D721Med (cell line): ENCODE data around the gene RNU7-1.

Source experiments
- DNase-seq: peaks from one replicate; pipeline ENCODE4 v3.0.0; 2011; ENCODE audit warnings: low spot score; ENCODE audit not compliant: insufficient read length
- FAIRE-seq: peaks from 2 replicates; lab custom pipeline; 2011; peaks lifted over from hg19 to GRCh38; lab: Jason Lieb, UNC
- TF ChIP-seq, protein P1 (sequence below): IDR thresholded peaks from 2 replicates; pipeline ENCODE4 v1.5.1; 2012; ENCODE audit warnings: mild to moderate bottlenecking, control low read depth; ENCODE audit not compliant: insufficient read depth; ENCODE audit errors: missing control alignments

RNU7-1 gene

DNA sequence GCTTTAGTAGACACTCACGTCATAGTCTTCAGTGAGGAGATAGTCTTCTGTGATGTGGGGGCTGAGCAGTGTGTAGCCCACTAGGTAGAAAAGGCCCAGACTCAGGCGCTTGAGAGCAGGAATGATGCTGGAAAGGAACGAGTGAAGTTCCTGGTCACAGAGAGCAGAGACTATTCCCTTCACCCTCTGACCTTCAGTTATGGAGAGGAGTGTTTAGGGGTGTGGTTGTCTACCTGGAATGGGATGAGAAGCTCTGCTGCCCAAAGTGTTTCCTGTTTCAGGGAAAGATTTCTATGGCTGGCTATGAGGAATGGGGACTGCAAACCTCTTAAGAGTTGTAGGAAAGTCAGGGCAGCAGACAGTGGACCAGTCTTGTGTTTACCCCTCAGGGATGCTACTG, 35.8 kb downstream of the RNU7-1 start:
- DNase-seq (no peak), FAIRE-seq (no peak)
- TF ChIP-seq, protein P1, sequence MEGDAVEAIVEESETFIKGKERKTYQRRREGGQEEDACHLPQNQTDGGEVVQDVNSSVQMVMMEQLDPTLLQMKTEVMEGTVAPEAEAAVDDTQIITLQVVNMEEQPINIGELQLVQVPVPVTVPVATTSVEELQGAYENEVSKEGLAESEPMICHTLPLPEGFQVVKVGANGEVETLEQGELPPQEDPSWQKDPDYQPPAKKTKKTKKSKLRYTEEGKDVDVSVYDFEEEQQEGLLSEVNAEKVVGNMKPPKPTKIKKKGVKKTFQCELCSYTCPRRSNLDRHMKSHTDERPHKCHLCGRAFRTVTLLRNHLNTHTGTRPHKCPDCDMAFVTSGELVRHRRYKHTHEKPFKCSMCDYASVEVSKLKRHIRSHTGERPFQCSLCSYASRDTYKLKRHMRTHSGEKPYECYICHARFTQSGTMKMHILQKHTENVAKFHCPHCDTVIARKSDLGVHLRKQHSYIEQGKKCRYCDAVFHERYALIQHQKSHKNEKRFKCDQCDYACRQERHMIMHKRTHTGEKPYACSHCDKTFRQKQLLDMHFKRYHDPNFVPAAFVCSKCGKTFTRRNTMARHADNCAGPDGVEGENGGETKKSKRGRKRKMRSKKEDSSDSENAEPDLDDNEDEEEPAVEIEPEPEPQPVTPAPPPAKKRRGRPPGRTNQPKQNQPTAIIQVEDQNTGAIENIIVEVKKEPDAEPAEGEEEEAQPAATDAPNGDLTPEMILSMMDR = no peak

DNA sequence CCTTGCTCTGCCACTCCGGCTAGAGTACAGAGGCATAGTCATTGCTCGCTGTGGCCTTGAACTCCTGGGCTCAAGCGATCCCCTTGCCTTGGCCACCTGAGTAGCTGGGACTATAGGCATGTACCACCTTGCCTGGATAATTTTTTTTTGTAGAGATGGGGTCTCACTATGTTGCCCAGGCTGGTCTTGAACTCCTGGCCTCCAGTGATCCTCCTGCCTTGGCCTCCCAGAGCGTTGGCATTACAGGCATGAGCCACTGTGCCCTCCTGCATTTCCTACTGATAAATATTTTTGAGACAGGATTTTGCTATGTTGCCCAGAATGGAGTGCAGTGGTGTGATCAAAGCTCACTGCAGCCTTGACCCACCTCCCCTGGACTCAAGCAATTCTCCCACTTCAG, 36.5 kb downstream of the RNU7-1 start:
- no peak for DNase-seq

DNA sequence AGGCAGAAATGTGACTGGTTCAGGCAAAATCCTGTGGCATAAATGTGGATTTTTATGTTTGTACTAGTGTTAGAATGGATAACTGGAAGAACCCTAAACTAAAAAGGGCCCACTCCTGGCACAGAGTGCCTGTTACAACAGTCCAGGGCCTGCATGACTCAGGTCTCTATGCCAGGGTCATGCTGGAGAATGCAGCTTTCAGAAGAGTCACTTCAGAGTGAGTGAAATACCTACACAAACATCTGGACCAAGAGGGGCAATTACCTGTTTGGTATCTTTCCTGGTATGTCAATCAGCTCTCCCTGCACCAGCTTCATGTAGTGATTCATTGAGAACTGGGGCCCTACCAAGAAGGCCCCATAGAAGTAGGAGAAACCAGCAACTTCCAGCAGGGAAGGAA, 37.1 kb downstream of the RNU7-1 start:
- no peak for DNase-seq
- TF ChIP-seq, protein P1 = no peak
- no peak for FAIRE-seq

More for the DNA sequence above, 36.5 kb downstream of the RNU7-1 start:
- no peak for FAIRE-seq
- TF ChIP-seq, protein P1 = no peak

DNA sequence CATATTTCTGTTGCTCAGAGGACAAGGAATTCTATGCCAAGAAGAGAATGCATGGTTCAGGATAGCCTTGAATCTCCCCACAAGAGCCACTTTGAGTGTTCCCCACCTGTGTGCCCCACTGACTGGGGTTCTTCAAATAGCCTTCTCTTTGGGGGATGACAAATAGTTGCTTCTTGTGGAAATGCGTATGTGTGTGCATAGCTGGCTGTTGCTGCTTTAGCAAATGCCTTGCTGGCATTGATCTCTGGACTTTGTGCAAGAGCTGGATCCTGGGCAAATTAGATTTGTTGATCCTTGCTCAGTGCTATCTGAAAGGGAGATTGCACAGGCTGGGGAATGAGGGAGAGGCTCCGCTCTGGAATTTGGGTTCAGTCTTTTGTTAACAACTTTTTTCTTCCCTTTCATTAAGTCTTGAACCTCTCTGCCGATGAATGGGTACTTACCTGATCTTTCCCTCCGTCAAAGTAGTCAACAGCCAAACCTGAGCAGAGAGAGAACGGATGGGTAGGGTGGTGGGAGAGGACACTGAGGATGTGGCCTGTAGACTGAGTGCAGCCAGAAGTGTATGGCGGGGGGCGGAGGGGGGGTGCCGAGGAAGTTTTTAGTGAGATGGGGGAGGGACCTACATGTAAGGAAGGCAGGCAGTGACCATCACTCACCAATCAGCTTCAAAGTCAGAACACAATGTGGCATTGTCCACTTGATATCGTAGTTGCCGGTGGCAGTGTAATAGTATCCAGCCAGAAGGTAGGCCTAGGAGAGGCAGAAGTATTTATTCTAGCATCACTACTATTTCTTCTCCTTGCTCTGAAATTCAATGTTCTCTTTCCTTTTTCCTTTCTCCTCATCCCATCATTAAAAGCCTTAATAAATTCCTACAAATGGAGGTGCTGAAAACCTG, 37.8 kb downstream of the RNU7-1 start:
- FAIRE-seq = no peak
- TF ChIP-seq, protein P1 = no peak
- no peak for DNase-seq

DNA sequence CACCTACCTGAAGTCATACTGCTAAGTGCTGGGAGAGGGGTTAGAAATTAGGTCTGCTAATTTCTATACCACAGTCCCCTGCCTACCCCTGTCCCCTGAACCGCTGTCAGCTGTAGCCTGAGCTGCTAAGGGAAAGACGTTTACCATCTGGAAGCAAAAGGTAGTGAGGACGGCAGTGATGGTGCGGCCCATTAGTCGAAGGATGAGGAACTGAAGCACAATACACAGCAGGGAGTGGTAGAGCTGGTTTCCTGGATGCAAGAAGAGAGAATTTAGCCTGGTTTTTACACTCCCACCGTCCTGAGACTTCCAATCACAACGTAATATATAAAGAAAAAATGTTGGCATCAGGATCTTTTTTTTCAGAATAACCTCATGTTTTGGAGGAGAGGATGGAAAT, 38.9 kb downstream of the RNU7-1 start:
- TF ChIP-seq, protein P1 = no peak
- DNase-seq (no peak), FAIRE-seq (no peak)

DNA sequence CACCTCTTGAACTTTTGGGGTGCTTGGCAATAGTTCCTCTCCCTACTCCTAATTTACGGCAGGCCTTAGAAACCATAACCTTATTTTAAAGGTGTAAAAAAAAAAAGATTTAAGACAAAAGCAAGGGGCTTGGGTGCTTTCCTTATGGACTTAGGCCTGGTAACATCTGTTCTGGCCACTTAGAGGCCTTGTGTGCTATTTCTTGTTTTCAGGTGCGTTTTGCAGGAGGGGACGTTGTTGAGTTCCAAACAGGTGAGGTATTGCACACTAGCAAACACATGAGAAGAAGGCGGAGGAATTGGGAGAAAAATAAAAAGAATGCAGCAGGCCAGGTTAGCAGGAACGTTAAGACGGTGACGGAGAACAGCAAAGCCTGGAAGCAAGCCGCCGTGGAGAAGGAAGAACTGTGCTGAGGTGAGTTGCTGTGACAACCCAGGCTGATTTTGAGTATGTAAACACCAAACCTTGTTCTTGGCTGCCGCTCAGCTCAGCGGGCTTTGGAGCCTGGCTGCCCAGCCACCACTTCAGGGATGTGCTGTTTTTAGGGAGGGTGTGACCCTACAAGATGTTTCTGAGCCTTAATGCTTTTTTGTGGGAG, 44.4 kb downstream of the RNU7-1 start:
- TF ChIP-seq, protein P1 = no peak
- no peak for FAIRE-seq
- DNase-seq = no peak
